K562 (cell line): ENCODE measurements around the gene SLC38A10. TPM values are rescaled to one million over a fixed set of nuclear protein-coding genes. Genes with fewer than 3 reads are reported as not detected.

Source experiments
- ATF1 ChIP-seq, 2 experiments: fragments of 450-650 bp in 1 of 2; IDR thresholded peaks; 2 replicates each; pipeline ENCODE4 v1.6.1; 2016; ENCODE audit warnings: missing compliant biosample characterization in 1 of 2, missing genetic modification characterization in 1 of 2
- CXXC5 ChIP-seq: fragments of 250-450 bp; sonication (Bioruptor Pico); IDR thresholded peaks from 2 replicates; pipeline ENCODE4 v1.8.0; 2022; ENCODE audit warnings: inconsistent platforms, mild to moderate bottlenecking, moderate library complexity
- ESRRA ChIP-seq: fragments of 450-650 bp; IDR thresholded peaks from 2 replicates; pipeline ENCODE4 v1.6.1; 2014; ENCODE audit warnings: low read depth, mild to moderate bottlenecking, moderate library complexity, borderline replicate concordance
- EZH2 ChIP-seq: IDR thresholded peaks from 2 replicates; pipeline ENCODE4 v1.6.1; 2012; ENCODE audit warnings: low read depth, mild to moderate bottlenecking, inconsistent platforms, low read length, borderline replicate concordance
- HBP1 ChIP-seq: fragments of 450-650 bp; formaldehyde crosslinking; IDR thresholded peaks from 2 replicates; pipeline ENCODE4 v1.4.0; 2022; ENCODE audit warnings: missing genetic modification characterization
- HEY1 ChIP-seq: fragments of 250-450 bp; sonication (Bioruptor Pico); IDR thresholded peaks from 2 replicates; pipeline ENCODE4 v1.5.0; 2020; ENCODE audit warnings: mild to moderate bottlenecking, moderate library complexity, borderline replicate concordance
- HIVEP1 ChIP-seq: fragments of 250-450 bp; sonication (Bioruptor Pico); IDR thresholded peaks from 2 replicates; pipeline ENCODE4 v1.4.0; 2020; ENCODE audit warnings: mild to moderate bottlenecking
- MED1 ChIP-seq: sonication (generic); formaldehyde crosslinking; IDR thresholded peaks from 2 replicates; pipeline ENCODE4 v1.8.1; 2023; ENCODE audit warnings: missing genetic modification reagents, borderline replicate concordance
- MTA3 ChIP-seq: fragments of 450-650 bp; formaldehyde crosslinking; IDR thresholded peaks from 2 replicates; pipeline ENCODE4 v1.6.1; 2017; ENCODE audit warnings: mild to moderate bottlenecking, borderline replicate concordance
- MTF1 ChIP-seq: fragments of 250-450 bp; sonication (Bioruptor Pico); IDR thresholded peaks from 2 replicates; pipeline ENCODE4 v1.9.0; 2021; ENCODE audit warnings: moderate library complexity, mild to moderate bottlenecking, inconsistent platforms, borderline replicate concordance
- NR1H2 ChIP-seq: sonication (generic); formaldehyde crosslinking; IDR thresholded peaks from 2 replicates; pipeline ENCODE4 v1.4.0; 2020; ENCODE audit warnings: mild to moderate bottlenecking, missing genetic modification reagents
- PML ChIP-seq: IDR thresholded peaks from 2 replicates; pipeline ENCODE4 v1.6.1; 2012; ENCODE audit warnings: low read length, inconsistent platforms
- RBM14 ChIP-seq: fragments of 200-400 bp; formaldehyde crosslinking; IDR thresholded peaks from 2 replicates; pipeline ENCODE4 v1.6.1; 2018; ENCODE audit warnings: low read depth, mild to moderate bottlenecking, low read length, moderate library complexity, borderline replicate concordance; ENCODE audit not compliant: insufficient read depth
- SMC3 ChIP-seq: conservative IDR thresholded peaks from 2 replicates; pipeline ENCODE4 v1.6.1; 2011; ENCODE audit warnings: low read depth, low read length, improper control_type of control experiment; ENCODE audit not compliant: insufficient read depth
- SRF ChIP-seq, 2 experiments: fragments of 250-450, 450-650 bp in 1 of 2; sonication (Bioruptor Pico) in 1 of 2; sonication (generic) in 1 of 2; formaldehyde crosslinking; IDR thresholded peaks; 2 replicates each; pipeline versions ENCODE4 v1.5.0 to v1.5.1; 2020 to 2022; ENCODE audit warnings: mild to moderate bottlenecking in 1 of 2, missing genetic modification reagents in 1 of 2
- SUPT5H ChIP-seq: fragments of 450-650 bp; IDR thresholded peaks from 2 replicates; pipeline ENCODE4 v1.6.1; 2016
- TBP ChIP-seq: optimal IDR thresholded peaks from 2 replicates; pipeline ENCODE3; 2011; ENCODE audit warnings: low read depth, low read length, improper control_type of control experiment
- ZBTB1 ChIP-seq: sonication (generic); formaldehyde crosslinking; IDR thresholded peaks from 2 replicates; pipeline ENCODE4 v1.8.1; 2023; ENCODE audit warnings: missing genetic modification reagents, low read depth, mild to moderate bottlenecking, borderline replicate concordance
- ZNF583 ChIP-seq: fragments of 250-450 bp; sonication (Bioruptor Pico); IDR thresholded peaks from 2 replicates; pipeline ENCODE4 v1.4.0; 2020
- polyA plus RNA-seq, 8 experiments: library from polyadenylated mRNA; depleted of rRNA in 4 of 8; stranded (reverse) in 5 of 8; unstranded in 3 of 8; fragments of >200 nt; fragmentation: Nextera tagmentation in 2 of 8; fragmentation: Illumina TruSeq in 1 of 8; extraction: Ambion mirVana in 2 of 8; extraction: Trizol in 1 of 8; gene quantifications; 2 replicates each; pipeline versions ENCODE4 v1.2.1 to v1.2.3, GENCODE V29; 2011 to 2014; ENCODE audit warnings: inconsistent platforms in 1 of 8, missing spikeins in 1 of 8
- total RNA-seq, 7 experiments: library from RNA; depleted of rRNA in 6 of 7; stranded (reverse); fragments of >200 nt in 6 of 7; fragmentation: Illumina TruSeq in 2 of 7; extraction: Trizol in 2 of 7; gene quantifications; 2 replicates each; pipeline versions ENCODE4 v1.2.1 to v1.2.3, GENCODE V29; 2011 to 2021; ENCODE audit warnings: low replicate concordance in 1 of 7

The SLC38A10 gene
- total and polyA plus RNA-seq, 9 of the 15 experiments (the other 6 are each of a cell fraction or from before 2014, with no cell fraction given), result 0.45 to 54.2 (median 13.8) TPM

- TF ChIP-seq SMC3 (no peak), PML (peak; percentile 76), NR1H2 (CRISPR knock-in tag) (0 out of 2 replicates have a peak, but pooled peaks have one; percentile 23), ATF1 (CRISPR knock-in tag; IDR thresholded peaks at IDR 0.05) (peak; percentile 37; the same call in 1 of the 2 replicates), ATF1 (tag; IDR thresholded peaks at IDR 0.05) (peak; percentile 92), HBP1 (CRISPR knock-in tag) (0 out of 2 replicates have a peak, but pooled peaks have one; percentile 11), HEY1 (no peak), SRF (CRISPR knock-in tag; IDR thresholded peaks at IDR 0.05) (peak in 1 of 2 experiments; percentile 55; a peak in 1 of 4 replicates), ESRRA (peak; percentile 42), SUPT5H (peak; percentile 95), MED1 (no peak), EZH2 (no peak), MTA3 (0 out of 2 replicates have a peak, but pooled peaks have one; percentile 40), MTF1 (CRISPR knock-in tag) (no peak), ZBTB1 (CRISPR knock-in tag) (no peak), HIVEP1 (CRISPR knock-in tag) (no peak), RBM14 (no peak), TBP (peak; percentile 71), ZNF583 (CRISPR knock-in tag) (peak; percentile 17; the same call in 1 of the 2 replicates), CXXC5 (CRISPR knock-in tag) (peak; percentile 76)
These were observed at the start of gene SLC38A10 (continued) for GRCh38 chr17:81295031-81295675.
